Choroid plexus epithelial cell (primary cell): ENCODE data around the gene FBXO27.
"Not testable (repeated sequence)": the region's sequence is repeated elsewhere in the genome, so short reads cannot be mapped to it uniquely, and the experiment has no call there.

Experiments
- DNase-seq: peaks from one replicate; pipeline ENCODE4 v3.0.0-alpha.2; 2010; ENCODE audit warnings: low read depth
- H3K4me3 ChIP-seq: 2 replicates; pipeline ENCODE4 v1.5.1; 2011; ENCODE audit warnings: low read depth, mild to moderate bottlenecking, control low read depth, low read length, moderate library complexity
- CTCF ChIP-seq: conservative IDR thresholded peaks from 2 replicates; pipeline ENCODE4 v1.5.1; 2011; ENCODE audit warnings: low read depth, mild to moderate bottlenecking, control low read depth, inconsistent platforms, low read length, moderate library complexity

Gene FBXO27

GRCh38 chr19:38990949-38991697, 41.2 kb downstream of the FBXO27 start:
- H3K4me3 ChIP-seq: no peak overlapping the region
- no peak for TF ChIP-seq CTCF
- DNase-seq: no peak

GRCh38 chr19:38989614-38990013, 42.7 kb downstream of the FBXO27 start:
- DNase-seq, H3K4me3 ChIP-seq: not testable (repeated sequence)

GRCh38 chr19:38989066-38989605, 43.2 kb downstream of the FBXO27 start:
- H3K4me3 ChIP-seq: no peak overlapping the region
- TF ChIP-seq CTCF: no peak
- peak; percentile 21 for DNase-seq

GRCh38 chr19:38988627-38989026, 43.7 kb downstream of the FBXO27 start:
- DNase-seq, H3K4me3 ChIP-seq: not testable (repeated sequence)

- not testable (repeated sequence) for DNase-seq, H3K4me3 ChIP-seq
Observed at GRCh38 chr19:38987745-38988144, 44.6 kb downstream of the FBXO27 start.

GRCh38 chr19:38985262-38985661, 47.1 kb downstream of the FBXO27 start:
- no peak overlapping the region for H3K4me3 ChIP-seq
- TF ChIP-seq CTCF: no peak
- no peak for DNase-seq

GRCh38 chr19:38980583-38981374, 51.6 kb downstream of the FBXO27 start:
- DNase-seq: no peak
- TF ChIP-seq CTCF: no peak
- H3K4me3 ChIP-seq: no peak overlapping the region

- no peak for TF ChIP-seq CTCF
- H3K4me3 ChIP-seq: no peak overlapping the region
- no peak for DNase-seq
Observed at GRCh38 chr19:38979812-38980211, 52.5 kb downstream of the FBXO27 start.
